Measurements from ENCODE around the gene MYLK2.

MYLK2 gene

DNA sequence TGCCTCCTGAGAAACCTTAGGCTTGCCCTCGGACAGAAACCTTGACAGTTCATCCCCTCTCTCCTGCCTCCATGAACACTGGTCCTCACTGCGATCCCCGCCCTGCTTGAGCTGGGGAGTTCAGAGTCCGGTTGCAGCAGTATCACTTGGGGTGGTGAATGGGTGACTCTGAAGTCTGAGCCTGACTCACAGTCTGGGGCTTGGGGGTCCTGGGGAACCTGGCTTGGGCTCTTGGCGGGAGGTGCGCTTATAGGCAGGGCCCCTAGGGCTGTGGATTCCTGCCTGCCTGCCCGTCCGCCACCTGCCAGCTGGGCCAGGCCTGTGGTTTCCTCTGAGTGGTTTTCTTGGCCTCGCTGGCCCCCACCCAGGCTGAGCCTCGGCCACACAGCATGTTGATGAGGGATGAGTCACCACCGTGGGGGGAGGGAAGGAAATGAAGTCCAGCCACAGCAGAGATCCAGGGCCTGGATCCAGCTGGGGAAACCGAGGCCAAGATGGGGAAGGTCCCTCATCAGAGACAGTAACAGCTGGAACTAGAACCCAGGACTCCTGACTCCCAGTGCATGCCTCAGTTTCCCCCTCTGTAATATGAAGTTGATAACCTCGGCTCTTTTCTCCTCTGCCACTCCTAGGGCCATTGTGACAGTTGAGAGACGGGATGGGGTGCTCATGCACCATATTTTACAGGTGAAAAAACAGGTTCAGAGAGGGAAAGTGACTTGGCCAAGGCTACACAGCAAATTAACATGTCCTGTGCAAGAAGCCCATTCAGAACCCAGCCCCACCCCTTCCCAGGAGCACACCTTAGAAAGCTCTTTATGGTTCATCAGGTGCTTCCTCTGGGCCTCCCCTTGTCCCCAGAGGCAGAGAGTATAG is 17.1 kb downstream of the MYLK2 start:
- TF ChIP-seq, protein P1, sequence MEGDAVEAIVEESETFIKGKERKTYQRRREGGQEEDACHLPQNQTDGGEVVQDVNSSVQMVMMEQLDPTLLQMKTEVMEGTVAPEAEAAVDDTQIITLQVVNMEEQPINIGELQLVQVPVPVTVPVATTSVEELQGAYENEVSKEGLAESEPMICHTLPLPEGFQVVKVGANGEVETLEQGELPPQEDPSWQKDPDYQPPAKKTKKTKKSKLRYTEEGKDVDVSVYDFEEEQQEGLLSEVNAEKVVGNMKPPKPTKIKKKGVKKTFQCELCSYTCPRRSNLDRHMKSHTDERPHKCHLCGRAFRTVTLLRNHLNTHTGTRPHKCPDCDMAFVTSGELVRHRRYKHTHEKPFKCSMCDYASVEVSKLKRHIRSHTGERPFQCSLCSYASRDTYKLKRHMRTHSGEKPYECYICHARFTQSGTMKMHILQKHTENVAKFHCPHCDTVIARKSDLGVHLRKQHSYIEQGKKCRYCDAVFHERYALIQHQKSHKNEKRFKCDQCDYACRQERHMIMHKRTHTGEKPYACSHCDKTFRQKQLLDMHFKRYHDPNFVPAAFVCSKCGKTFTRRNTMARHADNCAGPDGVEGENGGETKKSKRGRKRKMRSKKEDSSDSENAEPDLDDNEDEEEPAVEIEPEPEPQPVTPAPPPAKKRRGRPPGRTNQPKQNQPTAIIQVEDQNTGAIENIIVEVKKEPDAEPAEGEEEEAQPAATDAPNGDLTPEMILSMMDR (IDR thresholded peaks at IDR 0.05; ENCODE audit: low read depth, low read length) = no peak
- H3K4me3 ChIP-seq (ENCODE audit: low read depth, low read length) = no peak overlapping the region

DNA sequence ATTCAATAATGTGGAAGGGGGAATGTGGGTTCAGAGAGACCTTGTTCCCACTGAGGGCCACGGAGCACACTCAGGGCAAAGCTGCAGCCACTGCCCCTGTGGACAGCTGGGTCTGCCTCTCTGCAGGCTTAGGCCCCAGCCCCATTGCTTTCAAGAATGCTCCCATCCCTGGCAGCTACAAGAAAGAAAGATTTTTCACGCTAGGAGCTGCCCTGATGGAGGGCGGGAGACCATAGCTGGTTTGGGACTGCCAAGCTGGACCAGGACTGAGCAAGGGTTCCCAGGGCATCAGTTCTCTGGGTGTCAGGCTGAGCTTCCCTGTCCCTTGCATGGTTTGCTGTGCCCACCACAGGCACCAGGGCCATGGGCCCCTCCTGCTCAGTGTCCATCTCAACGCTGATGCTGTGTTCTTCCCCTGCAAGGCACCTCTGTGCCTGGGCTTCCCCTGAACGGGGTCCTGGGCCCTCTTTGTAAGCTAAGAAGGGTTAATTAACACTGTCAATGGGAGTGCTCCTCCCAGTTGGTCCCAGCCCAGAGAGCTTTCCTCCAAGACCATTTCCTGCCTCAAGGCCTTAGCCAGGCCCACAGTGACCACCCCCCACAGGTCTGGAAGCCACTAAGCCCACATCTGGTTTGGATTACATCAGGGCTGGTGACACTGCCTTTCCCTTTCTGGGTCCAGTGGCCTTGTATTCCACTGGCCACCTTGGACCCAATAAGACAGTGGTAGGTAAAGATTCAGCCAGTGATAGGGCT is 17.9 kb downstream of the MYLK2 start:
- TF ChIP-seq, protein P1 (IDR thresholded peaks at IDR 0.05; ENCODE audit: low read depth, low read length) = no peak
- H3K4me3 ChIP-seq (ENCODE audit: low read depth, low read length) = no peak overlapping the region

- H3K4me3 ChIP-seq (ENCODE audit: low read depth, low read length) = no peak overlapping the region
- TF ChIP-seq, protein P1 (IDR thresholded peaks at IDR 0.05; ENCODE audit: low read depth, low read length) = no peak
These were observed 18.8 kb downstream of the MYLK2 start for GRCh38 chr20:31837896-31838397.

- no peak overlapping the region for H3K4me3 ChIP-seq (ENCODE audit: low read depth, low read length)
- TF ChIP-seq, protein P1 (IDR thresholded peaks at IDR 0.05; ENCODE audit: low read depth, low read length) = no peak
These were observed 19.6 kb downstream of the MYLK2 start for GRCh38 chr20:31838646-31839292.

GRCh38 chr20:31839782-31840487 is 20.8 kb downstream of the MYLK2 start:
- TF ChIP-seq, protein P1 (IDR thresholded peaks at IDR 0.05; ENCODE audit: low read depth, low read length) = no peak
- no peak overlapping the region for H3K4me3 ChIP-seq (ENCODE audit: low read depth, low read length)

- TF ChIP-seq, protein P1 (IDR thresholded peaks at IDR 0.05; ENCODE audit: low read depth, low read length) = no peak
- no peak overlapping the region for H3K4me3 ChIP-seq (ENCODE audit: low read depth, low read length)
These were observed 22.0 kb downstream of the MYLK2 start for GRCh38 chr20:31840906-31841816.

All from WI38 (cell line).